Body of pancreas (tissue), 4 donors: Measurements from ENCODE around the gene ZFYVE16. TPM values are rescaled to one million over a fixed set of nuclear protein-coding genes. Genes with fewer than 3 reads are reported as not detected.

Source experiments
- ATAC-seq: fragments of 150-250 bp; one replicate; pipeline ENCODE4 v1.9.1; 2016
- DNase-seq, 4 donors: peaks; one replicate each; pipeline ENCODE4 v3.0.0-alpha.2; 2019
- H3K27ac ChIP-seq, 4 donors: fragments of 200-600 bp; sonication (generic); 1 replicate in 3 of 4; 2 replicates in 1 of 4; pipeline versions ENCODE4 v1.5.1 to v1.6.1; 2016 to 2019; ENCODE audit warnings: mild to moderate bottlenecking in 1 of 4, mixed read lengths in 1 of 4, moderate library complexity in 1 of 4
- H3K27me3 ChIP-seq, 2 donors: fragments of 200-600 bp; sonication (generic); one replicate each; pipeline ENCODE4 v1.6.0; 2016; ENCODE audit warnings: mild to moderate bottlenecking in 1 of 2
- H3K36me3 ChIP-seq, 2 donors: fragments of 200-600 bp; sonication (generic); replicated peaks in 1 of 2; 2 replicates each; pipeline ENCODE4 v1.5.1; 2016; ENCODE audit warnings: low read depth in 2 of 2; ENCODE audit not compliant: insufficient read depth in 1 of 2
- H3K4me1 ChIP-seq: fragments of 200-600 bp; sonication (generic); one replicate; pipeline ENCODE4 v1.6.0; 2016
- H3K4me3 ChIP-seq, 2 donors: fragments of 200-600 bp; sonication (generic); 1 replicate in 1 of 2; 2 replicates in 1 of 2; pipeline ENCODE4 v1.5.1; 2016 to 2019
- H3K9me3 ChIP-seq, 3 donors: fragments of 200-600 bp; sonication (generic); 1 replicate in 2 of 3; 2 replicates in 1 of 3; pipeline ENCODE4 v1.5.1; 2016
- CTCF ChIP-seq, 7 experiments: fragments of 450-650 bp in 4 of 7; fragments of 200-600 bp in 3 of 7; sonication (generic) in 3 of 7; IDR thresholded peaks; one replicate each; pipeline ENCODE4 v1.5.1; 2016 to 2019; ENCODE audit warnings: antibody characterized with exemption in 7 of 7
- POLR2A ChIP-seq, 3 donors: fragments of 450-650 bp; IDR thresholded peaks; one replicate each; pipeline ENCODE4 v1.6.1; 2016; ENCODE audit warnings: antibody characterized with exemption in 3 of 3, mild to moderate bottlenecking in 2 of 3
- WGBS, 2 donors: methylation state at CpG; one replicate each; pipeline ENCODE4 v1.1.5; 2017; 5-methylcytosine and 5-hydroxymethylcytosine counted together
- intact Hi-C: fragments of 100-400 bp; cut with DNase I; formaldehyde crosslinking; loops from one replicate; pipeline ENCODE4 v1.15.1; 2023
- total RNA-seq, 2 donors: library from RNA; depleted of rRNA; stranded (reverse); fragments of >200 nt; gene quantifications; one replicate each; pipeline ENCODE4 v1.1.0, GENCODE V29; 2016

ZFYVE16 gene
- total RNA-seq, 2 donors from 2014 or later, result 10.2 to 19.5 TPM

GRCh38 chr5:80504833-80505232 is 97.0 kb downstream of the ZFYVE16 start:
- ATAC-seq (no peak), DNase-seq (no peak)
- no peak overlapping the region for H3K4me3 ChIP-seq
- TF ChIP-seq CTCF (IDR thresholded peaks at IDR 0.05) (no peak), POLR2A (IDR thresholded peaks at IDR 0.05) (no peak)
- H3K27ac ChIP-seq, result no peak overlapping the region
- no peaks in the 10 kb centered on the region for H3K4me1 ChIP-seq
- 54 to 100% methylated on average over 1 of the region's 1 CpG for WGBS, 2 donors
- H3K36me3 ChIP-seq, result no peaks in the 10 kb centered on the region
- no peaks in the 10 kb centered on the region for H3K27me3 ChIP-seq
- no peaks in the 10 kb centered on the region for H3K9me3 ChIP-seq
- intact Hi-C loops, result no loop called here

GRCh38 chr5:80507663-80508062 is 99.8 kb downstream of the ZFYVE16 start:
- H3K4me3 ChIP-seq, result no peak overlapping the region
- TF ChIP-seq POLR2A (IDR thresholded peaks at IDR 0.05) (no peak), CTCF (IDR thresholded peaks at IDR 0.05) (no peak)
- intact Hi-C loops, result no loop called here
- 88 to 97% methylated on average over 3 of the region's 3 CpGs for WGBS, 2 donors
- H3K9me3 ChIP-seq, result no peaks in the 10 kb centered on the region
- no peaks in the 10 kb centered on the region for H3K27me3 ChIP-seq
- DNase-seq (no peak), ATAC-seq (no peak)
- H3K4me1 ChIP-seq, result no peaks in the 10 kb centered on the region
- no peaks in the 10 kb centered on the region for H3K36me3 ChIP-seq
- H3K27ac ChIP-seq, result no peak overlapping the region

- no peak for DNase-seq
- peaks cover 0 to 2% of the 10 kb centered on the region in 2 donors for H3K36me3 ChIP-seq
- no peak overlapping the region for H3K4me3 ChIP-seq
- no peak for ATAC-seq
- H3K27me3 ChIP-seq, result no peaks in the 10 kb centered on the region
- H3K9me3 ChIP-seq, result no peaks in the 10 kb centered on the region
- H3K27ac ChIP-seq, result no peak overlapping the region
- no peaks in the 10 kb centered on the region for H3K4me1 ChIP-seq
- intact Hi-C loops, result no loop called here
- 85 to 90% methylated on average over 6 of the region's 6 CpGs for WGBS, 2 donors
- no peak for TF ChIP-seq CTCF (IDR thresholded peaks at IDR 0.05)
- TF ChIP-seq POLR2A (IDR thresholded peaks at IDR 0.05), result no peak
Measured at GRCh38 chr5:80508844-80509243, 101.0 kb downstream of the ZFYVE16 start.

- DNase-seq (no peak), ATAC-seq (no peak)
- Histone ChIP-seq H3K27ac (no peak overlapping the region), H3K9me3 (no peaks in the 10 kb centered on the region), H3K36me3 (peaks cover 0 to 2% of the 10 kb centered on the region in 2 donors), H3K4me1 (no peaks in the 10 kb centered on the region), H3K27me3 (no peaks in the 10 kb centered on the region), H3K4me3 (no peak overlapping the region)
- TF ChIP-seq CTCF (IDR thresholded peaks at IDR 0.05), result no peak
- TF ChIP-seq POLR2A (IDR thresholded peaks at IDR 0.05), result no peak
- intact Hi-C loops, result no loop called here
- 80 to 89% methylated on average over 4 of the region's 4 CpGs for WGBS, 2 donors
Measured at GRCh38 chr5:80509362-80509761, 101.5 kb downstream of the ZFYVE16 start.

- intact Hi-C loops, result no loop called here
- DNase-seq (no peak), ATAC-seq (no peak)
- H3K9me3 ChIP-seq, result no peaks in the 10 kb centered on the region
- 80 to 87% methylated on average over 4 of the region's 4 CpGs for WGBS, 2 donors
- H3K4me1 ChIP-seq, result no peaks in the 10 kb centered on the region
- H3K27me3 ChIP-seq, result no peaks in the 10 kb centered on the region
- peaks cover 0 to 2% of the 10 kb centered on the region in 2 donors for H3K36me3 ChIP-seq
- TF ChIP-seq POLR2A (IDR thresholded peaks at IDR 0.05), result no peak
- no peak for TF ChIP-seq CTCF (IDR thresholded peaks at IDR 0.05)
- no peak overlapping the region for H3K27ac ChIP-seq
- no peak overlapping the region for H3K4me3 ChIP-seq
Measured at GRCh38 chr5:80516826-80517225, 109.0 kb downstream of the ZFYVE16 start.
